GM19328 (cell line): ENCODE measurements around the gene PREX1.

Experiments
- ATAC-seq: cut with Tn5 transposase; IDR thresholded peaks from one replicate; pipeline ENCODE4 v1.9.1; 2021; ENCODE audit warnings: mild to moderate bottlenecking, moderate library complexity; ENCODE audit not compliant: unreplicated experiment

The PREX1 gene

DNA sequence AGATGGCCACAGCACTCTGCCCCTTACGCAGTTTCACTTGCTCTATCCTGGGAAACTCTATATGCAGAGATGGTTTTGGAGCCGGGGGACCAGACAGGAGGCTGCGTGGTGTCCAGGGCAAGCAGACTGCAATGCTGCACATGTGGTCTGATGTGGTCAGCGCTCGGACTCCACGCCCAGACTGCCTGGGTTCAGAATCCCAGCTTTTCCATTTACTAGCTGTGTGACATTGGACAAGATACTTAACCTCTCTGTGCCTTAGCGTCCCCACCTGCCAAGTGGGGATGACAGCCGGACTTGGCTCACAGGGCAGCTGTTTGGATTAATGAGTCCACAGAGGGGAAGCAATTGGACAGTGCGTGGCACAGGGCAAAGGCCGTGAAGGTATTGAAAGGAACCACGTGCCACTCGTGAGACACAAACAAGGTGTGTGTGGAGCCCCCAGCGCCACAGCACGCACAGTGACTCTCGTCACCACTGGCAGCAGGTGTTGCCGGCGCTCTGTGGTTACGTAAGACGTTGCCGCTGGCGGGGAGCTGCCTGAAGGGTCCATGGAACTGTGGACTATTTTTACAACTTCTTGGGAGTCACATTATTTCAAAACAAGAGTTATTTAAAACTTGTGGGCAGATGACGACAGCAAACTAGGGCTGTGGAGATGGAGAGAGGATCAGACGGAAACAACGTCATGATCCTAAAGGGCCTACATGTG is 201.4 kb downstream of the PREX1 start:
- ATAC-seq = no peak

DNA sequence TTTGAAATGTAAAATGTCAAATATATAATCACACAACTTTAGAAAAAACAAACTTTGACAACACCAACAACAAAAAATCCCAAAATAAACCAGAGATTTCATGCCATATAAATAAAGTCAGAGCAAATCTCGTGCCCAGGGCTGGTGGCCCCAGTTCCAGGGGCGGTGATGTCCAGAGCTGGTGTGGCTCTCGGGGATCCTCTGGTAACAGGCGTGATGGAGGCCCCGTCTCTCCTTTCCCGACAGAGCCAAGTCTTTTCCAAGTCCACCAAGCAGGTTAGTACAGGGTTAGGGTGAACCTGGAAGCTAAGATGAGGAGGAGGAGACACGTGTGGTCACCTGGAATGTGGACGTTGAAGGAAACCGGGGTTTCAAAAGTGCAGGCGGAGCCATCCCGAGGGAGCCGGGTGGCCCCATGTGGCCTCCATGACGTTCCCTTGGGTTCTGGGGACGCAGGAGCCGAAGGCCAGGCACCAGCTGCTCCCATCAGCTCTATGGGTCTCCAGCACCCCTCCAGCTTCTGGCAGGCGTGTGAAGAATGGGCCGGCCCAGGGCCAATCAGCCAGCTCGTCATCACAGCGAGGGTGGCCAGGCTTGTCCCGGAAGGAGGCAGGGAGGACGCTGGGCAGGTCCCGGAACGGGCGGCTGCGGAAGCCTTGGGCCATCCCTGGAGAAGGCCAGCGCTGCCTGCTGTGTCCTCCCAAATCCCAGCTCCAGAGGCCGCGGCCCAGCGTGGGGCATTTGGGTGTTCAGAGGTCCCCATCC is 202.5 kb downstream of the PREX1 start:
- ATAC-seq = no peak

DNA sequence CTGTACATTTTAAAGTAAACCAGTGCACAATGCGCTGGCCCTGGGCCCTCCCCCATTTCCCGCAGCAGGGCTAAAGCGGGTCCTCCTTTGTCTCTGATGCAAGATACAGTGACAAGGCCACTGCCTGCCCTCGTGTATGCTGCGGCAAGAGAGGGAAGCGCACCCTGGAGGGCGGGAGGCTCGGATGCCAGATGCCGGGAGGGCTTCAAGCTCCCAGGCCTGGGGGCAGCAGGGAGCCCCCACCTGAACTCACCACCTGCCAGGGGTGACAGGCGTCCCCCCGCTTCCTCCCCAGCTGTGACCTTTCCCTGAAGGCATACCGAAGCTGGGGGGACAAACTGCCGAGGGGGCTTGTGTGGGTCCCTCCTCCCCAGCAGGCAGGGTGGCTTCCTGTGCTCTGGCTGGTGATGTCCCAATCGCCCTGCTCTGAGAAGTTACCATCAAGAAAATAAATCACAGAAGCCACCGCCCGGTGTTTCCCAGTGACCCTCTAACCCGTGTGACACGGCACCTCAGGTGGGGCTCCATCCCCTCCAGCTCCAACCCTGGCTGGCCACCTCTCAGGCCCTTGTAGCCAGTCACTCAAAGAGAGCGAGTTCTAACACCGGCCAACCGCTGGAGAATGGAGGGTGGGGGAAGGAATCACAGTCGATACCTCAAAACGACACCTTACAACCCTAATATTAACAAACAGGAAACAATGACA is 203.3 kb downstream of the PREX1 start:
- ATAC-seq = no peak

DNA sequence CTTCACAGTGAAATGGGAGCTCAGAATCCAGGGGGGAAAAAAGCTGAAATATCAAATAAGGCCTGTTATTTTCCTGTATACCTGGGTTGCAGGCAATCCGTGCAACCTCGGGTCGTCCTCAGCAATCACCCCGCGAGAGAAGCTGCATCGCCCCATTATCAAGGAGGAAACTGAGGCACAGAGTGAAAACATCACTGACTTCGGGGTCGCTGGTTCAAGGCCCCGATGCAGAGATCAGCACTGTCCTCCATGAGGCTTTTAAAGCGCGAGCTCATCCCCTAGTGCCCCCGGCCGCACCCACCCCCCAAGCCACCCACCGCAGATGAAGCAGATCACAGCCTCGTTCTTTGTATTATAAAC is 203.9 kb downstream of the PREX1 start:
- ATAC-seq = no peak

DNA sequence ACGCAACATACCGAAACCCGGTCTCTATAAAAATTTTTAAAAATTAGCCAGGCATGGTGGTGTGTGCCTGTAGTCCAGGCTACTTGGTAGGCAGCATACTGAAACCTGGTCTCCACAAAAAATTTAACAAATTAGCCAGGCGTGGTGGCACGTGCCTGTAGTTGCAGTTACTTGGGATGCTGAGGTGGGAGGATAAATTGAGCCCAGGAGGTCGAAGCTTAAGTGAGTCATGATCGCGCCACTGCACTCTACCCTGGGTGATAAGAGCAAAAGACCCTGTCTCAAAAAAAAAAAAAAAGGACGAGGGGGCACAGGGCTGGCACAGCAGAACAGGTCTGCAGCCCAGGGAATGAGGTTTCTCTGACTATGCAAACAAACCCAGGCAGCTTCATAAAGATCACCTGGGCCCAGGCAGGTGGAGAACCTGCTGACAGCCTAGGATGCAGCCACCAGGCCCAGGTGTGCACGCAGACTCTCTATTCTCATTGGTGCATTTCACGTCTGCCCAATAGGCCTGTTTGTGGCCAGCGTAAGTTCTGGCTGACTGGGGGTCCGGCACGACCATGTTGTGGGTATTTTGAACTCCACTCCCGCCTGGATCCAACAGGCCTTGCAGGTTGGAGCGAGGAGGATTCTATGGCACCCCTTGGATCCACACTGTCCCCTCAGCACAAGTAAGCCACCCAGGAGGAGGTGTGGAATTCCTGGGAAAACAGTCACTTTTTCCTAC is 204.5 kb downstream of the PREX1 start:
- no peak for ATAC-seq

DNA sequence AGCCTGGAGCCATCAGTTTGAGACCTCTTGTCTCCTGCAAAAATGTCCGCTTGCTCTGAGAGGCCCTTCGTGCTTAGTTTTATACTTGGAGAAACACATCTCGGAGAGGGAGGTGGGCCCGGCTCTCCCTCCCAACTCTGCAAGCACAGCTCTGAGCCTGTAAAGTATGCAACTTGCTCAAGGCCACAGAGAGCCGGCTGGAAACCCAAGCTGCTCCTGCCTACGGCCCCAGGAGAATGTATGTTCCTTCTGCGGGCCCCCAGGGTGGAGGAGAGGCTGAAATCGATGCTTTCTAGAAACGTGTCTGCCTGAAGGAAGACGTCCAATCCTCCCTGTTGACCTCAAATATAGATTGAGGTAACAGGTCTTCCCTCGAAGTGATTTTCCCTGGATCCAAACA is 205.4 kb downstream of the PREX1 start:
- ATAC-seq = no peak

DNA sequence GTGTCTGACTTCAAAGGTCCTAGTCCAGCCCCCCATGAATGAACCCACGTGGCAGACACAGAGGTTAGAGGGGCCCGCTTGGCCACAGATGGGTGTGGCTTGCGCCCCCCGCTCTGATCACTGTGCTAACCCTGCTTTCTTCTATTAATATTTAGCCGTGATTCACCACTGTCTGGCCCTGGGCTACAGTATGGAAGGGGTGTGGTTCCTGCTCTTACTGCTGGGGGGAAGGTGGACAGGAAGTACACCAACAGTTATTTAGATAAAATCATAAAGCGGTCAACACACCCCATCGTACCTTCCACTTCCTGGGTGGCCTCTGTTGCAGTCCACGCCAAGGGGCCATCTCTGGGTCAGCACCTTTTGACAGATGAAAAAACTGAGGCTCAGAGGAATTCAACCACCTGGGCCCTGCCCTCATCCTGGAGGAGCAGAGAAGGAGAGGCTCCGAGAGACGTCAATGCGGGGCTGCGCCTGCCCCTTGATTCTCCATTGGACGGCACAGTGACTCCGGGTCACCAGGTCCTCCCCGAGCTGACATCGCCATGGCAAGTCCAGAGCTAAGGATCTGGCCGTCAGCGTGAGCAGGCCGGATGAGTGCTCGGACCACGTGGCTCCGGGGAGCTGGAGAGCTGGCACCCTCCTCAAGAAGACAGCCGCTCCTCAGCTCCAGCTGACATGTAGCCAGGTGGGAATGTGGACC is 206.3 kb downstream of the PREX1 start:
- no peak for ATAC-seq

DNA sequence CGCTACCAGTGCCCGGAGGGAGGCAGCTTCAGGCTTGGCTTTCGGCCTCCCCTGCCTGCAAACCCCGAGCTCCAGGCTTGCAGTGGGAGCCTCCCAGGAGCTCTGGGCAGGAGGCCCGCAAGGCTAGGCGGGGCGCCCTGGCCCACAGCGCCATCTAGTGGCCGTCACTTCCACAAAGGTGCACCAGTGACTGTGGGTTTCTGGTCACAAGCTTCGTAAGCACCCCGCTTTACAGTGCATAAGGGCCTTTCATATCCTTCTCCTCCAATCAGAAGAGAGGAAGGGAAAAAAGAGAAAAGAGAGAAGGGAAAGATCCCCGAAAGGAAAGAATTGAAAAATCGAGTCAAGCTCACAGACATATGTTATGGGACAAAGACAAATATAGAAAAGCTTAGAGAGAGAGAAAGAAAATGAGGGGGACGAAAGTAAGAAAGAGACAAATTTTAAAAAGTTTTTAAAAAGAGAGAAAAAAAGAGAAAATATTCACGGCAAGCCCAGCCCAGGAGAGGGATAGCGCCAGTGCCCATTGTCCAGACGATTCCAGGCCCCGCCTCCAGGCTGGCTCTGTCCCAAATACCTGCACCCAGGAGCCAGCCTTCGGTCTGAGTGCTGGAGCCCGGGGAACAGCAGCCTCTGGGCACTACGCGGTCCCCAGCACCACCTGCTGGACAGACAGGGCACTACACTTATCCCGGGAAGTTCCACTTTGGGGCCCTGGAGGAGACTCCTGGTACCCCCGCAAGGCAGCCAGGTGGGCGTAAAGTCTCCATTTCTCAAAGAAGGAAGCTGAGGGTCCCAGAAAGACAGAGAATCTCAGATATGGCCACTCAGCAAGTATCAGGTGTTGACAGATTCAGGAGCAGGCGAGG is 207.1 kb downstream of the PREX1 start:
- no peak for ATAC-seq

DNA sequence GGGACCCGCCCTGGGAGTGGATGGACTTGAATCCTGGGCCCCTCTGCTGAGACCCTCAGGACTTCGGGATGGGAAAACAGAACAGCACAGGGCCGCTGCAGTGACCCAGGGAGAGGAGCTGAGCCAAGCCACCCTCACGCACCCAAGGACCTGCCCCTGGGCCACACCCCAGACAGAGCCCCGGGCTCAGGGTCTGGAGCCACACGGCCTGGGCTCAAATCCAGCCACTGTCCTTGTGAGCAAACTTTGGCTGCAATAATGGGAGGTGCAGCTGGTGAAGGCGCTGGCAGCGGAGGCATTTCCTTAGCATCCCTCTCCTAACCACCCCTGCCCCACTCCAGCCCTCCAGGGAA is 207.7 kb downstream of the PREX1 start:
- no peak for ATAC-seq

DNA sequence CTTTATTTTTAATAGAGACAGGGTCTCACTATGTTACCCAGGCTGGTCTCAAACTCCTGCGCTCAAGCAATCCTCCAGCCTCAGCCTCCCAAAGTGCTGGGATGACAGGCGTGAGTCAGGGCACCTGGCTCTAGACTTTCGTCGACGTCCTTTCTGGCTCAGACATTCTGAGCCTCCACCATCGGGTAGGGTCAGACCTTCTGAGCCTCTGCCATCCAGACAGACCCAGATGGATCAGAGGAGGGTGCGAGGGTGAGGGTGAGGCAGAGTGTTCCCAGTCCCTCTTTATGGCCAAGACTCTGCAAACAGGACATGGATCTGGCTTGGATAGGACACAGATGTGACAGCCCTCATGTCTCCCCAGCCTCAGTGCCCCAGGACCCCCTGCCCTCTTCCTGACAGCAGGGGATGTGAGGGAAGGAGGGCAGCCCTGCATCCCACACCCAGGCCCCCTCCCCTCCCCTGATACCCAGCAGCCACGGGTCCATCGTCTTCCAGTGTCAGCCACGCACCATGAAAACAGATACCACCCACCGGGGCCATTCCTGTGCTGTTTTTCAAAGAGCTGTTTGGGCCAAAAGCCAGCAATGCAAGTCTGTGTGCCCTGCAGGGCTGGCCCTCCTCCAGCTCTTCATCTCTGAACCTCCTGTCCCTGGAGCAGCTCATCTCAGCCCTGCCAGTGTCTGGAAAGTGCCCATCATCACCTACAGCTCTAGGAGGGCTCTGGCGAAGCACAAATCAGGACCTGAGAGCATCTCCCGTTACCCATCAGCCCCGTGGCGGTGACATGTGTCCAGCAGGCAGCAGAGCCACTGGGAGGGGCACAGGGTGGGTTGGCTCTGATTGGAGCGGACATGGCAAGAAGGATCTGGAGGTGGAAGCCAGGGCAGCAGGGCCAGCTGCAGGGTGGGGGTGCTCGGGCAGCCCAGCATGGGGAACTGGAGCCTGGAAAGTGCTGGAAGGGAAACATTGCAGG is 208.4 kb downstream of the PREX1 start:
- no peak for ATAC-seq

DNA sequence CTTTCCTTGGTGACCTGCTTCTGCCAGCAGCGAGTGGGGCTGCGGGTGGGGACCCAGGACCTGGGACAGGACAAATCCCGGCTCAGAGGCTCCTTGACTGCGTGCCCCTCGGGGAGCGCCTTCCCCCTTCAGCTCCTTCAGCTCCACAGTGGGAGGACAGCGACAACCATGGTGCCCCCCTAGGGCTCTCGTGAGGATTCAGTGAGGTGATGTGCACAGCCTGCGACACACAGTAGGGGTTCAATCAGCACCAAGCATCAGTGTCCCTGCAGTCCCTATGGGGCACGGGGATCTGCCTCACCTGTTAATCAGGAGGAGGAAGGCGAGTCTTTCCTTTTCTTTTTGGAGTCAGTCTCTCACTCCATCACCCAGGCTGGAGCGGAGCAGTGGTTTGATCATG is 209.2 kb downstream of the PREX1 start:
- ATAC-seq = no peak

DNA sequence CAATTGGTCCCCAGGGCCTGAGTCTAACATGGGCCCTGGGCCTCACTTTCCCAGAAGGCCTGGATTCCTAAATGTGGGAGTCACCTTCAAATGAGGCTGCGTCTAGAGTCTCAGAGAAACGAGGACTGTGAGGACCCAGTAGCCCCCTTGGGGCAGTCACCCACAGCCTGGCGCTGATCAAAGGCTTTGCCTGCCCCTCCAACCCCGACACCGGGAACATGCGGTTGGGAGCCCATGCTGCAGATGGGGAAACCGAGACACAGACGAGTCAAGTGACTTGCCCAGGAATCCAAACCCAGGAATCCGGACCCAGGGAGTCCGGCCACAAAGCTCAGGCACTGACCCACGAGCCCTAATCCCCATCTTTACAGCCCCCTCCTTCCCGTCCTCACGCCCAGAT is 209.7 kb downstream of the PREX1 start:
- ATAC-seq = no peak

DNA sequence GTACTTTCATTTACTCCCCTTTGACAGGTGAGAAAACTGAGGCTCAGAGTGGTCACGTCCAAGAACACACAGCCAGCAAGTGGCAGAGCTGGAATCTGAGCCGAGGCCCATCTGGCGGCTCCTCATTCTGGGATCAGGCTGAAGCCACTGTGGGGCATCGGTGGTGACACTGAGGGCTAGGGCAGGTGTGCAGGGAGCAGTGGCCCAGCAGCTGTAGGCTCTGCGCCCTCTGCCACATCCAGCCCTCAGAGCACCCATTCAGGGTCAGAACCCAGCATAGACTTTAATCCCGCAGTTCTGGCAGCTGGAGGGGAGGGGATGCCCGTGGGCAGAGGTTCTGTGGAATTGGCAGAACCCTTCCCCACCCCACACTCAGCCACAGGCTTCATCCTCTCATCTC is 210.3 kb downstream of the PREX1 start:
- no peak for ATAC-seq

DNA sequence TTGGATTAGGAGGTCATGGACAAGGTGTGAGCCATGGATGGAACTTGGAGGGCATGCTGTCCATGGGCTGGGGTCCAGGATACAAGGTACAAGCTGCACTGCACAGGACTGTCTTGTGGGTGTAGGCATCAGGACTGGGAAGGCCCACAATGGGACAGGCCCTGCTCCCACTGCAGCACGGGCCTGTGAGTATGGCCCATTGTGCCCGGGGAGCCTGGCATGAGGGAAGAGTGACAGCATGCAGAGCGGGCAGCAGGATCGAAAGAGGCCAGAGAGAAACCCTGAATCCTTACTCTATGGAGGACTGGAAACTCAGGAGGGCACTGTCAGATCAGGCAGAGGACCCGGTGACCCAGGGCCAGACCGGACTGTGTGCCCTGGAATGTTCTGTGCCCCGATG is 211.3 kb downstream of the PREX1 start:
- no peak for ATAC-seq

DNA sequence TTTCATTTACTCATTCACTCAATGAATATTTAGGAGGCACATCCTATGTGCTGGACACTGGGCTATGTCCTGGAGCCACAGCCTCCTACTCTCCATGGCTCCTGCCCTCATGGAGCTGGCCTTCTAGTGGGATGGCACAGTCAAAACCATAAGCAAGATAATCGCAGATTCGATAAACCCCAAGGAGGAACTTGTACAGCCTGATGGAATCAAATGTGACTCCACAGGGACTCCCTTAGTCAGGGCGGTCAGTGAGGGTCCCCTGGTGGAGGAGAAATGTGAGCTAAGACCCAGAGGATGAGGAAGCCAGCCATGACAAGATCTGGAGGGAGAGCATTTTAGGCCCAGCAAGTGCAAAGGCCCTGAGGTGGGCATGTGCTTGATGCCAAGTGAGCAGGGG is 211.9 kb downstream of the PREX1 start:
- no peak for ATAC-seq

DNA sequence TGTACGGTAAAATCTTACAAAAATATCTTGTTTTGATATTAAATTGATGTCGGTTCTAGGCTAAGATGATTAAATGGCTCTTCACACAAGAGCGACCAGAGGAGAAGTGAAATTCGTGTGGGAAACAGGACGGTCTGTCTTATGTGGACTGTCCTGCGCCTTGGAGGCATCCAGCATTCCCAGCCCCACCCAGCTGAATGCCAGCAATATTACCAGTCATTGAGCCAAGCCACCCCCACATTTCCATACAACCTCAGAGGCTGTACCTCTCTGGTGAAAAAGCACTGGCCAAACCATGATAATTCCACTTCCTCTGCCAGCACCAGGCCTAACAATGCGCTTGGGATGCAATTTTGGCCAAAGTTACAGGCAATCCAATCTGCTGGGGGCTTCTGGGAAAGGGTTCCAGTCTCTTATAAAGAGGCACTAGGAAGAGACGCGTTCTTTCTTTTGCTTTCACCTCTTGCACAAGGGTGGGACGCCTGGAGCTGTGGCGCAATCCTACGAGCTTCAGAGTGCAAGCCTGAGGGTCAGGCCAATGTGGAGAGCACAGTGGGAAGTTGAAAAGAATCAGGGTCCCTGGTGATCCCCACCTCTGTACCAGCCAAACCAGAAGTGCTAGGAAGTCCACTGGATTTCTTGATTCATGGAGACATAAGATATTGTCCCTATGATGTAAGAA is 213.1 kb downstream of the PREX1 start:
- ATAC-seq = no peak

DNA sequence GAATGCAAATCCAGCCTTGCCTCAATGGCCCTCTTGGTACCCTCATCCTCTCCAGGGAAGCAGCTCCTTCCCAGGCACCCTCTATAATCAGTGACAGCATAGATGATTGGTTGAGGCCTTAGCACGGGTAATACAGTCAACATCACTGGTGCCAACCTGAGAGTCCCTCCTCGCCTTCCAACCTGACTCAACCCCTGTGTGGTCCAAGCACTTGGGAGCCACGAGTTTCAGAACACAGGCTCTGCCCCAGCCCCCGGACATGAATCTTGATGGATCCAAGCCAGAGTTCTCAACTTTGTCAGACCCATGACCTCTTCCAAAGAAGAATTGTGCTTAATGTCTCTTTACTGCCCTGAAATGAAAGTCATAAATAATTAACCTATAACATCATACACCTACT is 213.9 kb downstream of the PREX1 start:
- no peak for ATAC-seq

DNA sequence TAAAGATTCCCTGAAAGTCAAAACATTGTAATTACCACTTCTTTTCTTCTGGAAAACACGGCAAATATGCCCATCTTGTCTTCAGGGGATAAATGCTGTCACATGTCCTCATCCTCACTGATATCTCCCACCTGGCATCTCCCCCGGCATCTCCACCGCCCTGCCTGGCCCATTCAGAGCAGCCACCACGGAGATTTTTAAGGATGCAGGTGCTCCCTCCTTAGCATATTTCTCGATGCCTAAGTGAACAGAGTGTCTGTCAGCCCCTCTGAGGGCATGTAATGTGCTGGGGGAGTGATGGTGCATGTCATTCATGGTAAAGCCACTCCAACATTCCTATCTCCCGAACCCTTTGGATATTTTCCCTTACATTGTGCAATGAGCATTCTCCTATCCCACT is 215.5 kb downstream of the PREX1 start:
- ATAC-seq = no peak
